K562 (cell line): Measurements from ENCODE around the gene NOL4L. TPM values are rescaled to one million over a fixed set of nuclear protein-coding genes. Genes with fewer than 3 reads are reported as not detected.

ENCODE experiments used
- ATAC-seq: fragments of 200-7000 bp; cut with Tn5 transposase; 3 replicates; pipeline ENCODE4 v1.9.1; 2020; ENCODE audit warnings: moderate library complexity
- BruUV-seq: library from RNA; stranded (reverse); fragments of 400-500 nt; replicated peaks from 2 replicates; lab custom pipeline; 2021; lab: Mats Ljungman, UMichigan
- CTCF ChIA-PET: fragments of 300-600 bp; formaldehyde crosslinking; extraction: SDS; loops from one replicate; lab custom pipeline; 2021; ENCODE audit warnings: low intra/inter-chr PET ratio; lab: Yijun Ruan, JAX
- POLR2A ChIA-PET: fragments of 300-600, 350-650 bp; sonication (Branson Sonifier 250); formaldehyde crosslinking; extraction: SDS; loops from one replicate; lab custom pipeline; 2021; ENCODE audit warnings: antibody characterized with exemption, inconsistent platforms; lab: Yijun Ruan, JAX
- DNase-seq, 4 experiments: peaks; one replicate each; pipeline versions ENCODE4 v3.0.0 to v3.0.0-alpha.2; 2011 to 2018; ENCODE audit warnings: low spot score in 3 of 4, mixed read lengths in 3 of 4; ENCODE audit errors: extremely low read depth in 1 of 4
- FAIRE-seq: peaks from 2 replicates; lab custom pipeline; 2011; peaks lifted over from hg19 to GRCh38; lab: Jason Lieb, UNC
- H2AFZ ChIP-seq: 2 replicates; pipeline ENCODE4 v1.6.0; 2011; ENCODE audit warnings: low read depth, low read length, control low read depth, inconsistent platforms
- H3K27ac ChIP-seq: fragments of 200-600 bp; 3 replicates; pipeline ENCODE4 v1.8.0; 2011; ENCODE audit warnings: low read depth, mild to moderate bottlenecking, control low read depth, inconsistent platforms, low read length, moderate library complexity, mixed read lengths; ENCODE audit errors: extremely low read depth
- H3K27me3 ChIP-seq, 2 experiments: fragments of 300-600 bp in 1 of 2; 2 replicates in 1 of 2; 3 replicates in 1 of 2; pipeline versions ENCODE4 v1.6.0 to v1.8.0; 2011; ENCODE audit warnings: inconsistent platforms in 2 of 2, low read length in 2 of 2, mild to moderate bottlenecking in 1 of 2, mixed read lengths in 1 of 2, moderate library complexity in 1 of 2; ENCODE audit not compliant: control insufficient read depth in 2 of 2, insufficient read depth in 2 of 2
- H3K36me3 ChIP-seq: fragments of 300-600 bp; 3 replicates; pipeline ENCODE4 v1.8.0; 2011; ENCODE audit warnings: mild to moderate bottlenecking, low read length, inconsistent platforms; ENCODE audit not compliant: control insufficient read depth, insufficient read depth
- H3K4me1 ChIP-seq, 2 experiments: fragments of 200-600 bp in 1 of 2; replicated peaks in 1 of 2; 2 replicates in 1 of 2; 3 replicates in 1 of 2; pipeline versions ENCODE4 v1.5.1 to v1.8.0; 2011; ENCODE audit warnings: inconsistent platforms in 2 of 2, low read length in 2 of 2, mild to moderate bottlenecking in 1 of 2, mixed read lengths in 1 of 2, moderate library complexity in 1 of 2; ENCODE audit not compliant: control insufficient read depth in 2 of 2, insufficient read depth in 2 of 2
- H3K4me2 ChIP-seq: 2 replicates; pipeline ENCODE4 v1.6.1; 2011; ENCODE audit warnings: low read length, control low read depth, inconsistent platforms, mixed read lengths; ENCODE audit not compliant: insufficient read depth
- H3K4me3 ChIP-seq: fragments of 200-600 bp; sonication (generic), shearing (Covaris generic); 2 replicates; pipeline ENCODE4 v1.5.1; 2016; ENCODE audit warnings: control low read depth, inconsistent platforms
- H3K79me2 ChIP-seq: fragments of 200-600 bp; 3 replicates; pipeline ENCODE4 v1.8.0; 2011; ENCODE audit warnings: low read length, inconsistent platforms; ENCODE audit not compliant: control insufficient read depth, insufficient read depth
- H3K9ac ChIP-seq, 2 experiments: 2 replicates each; pipeline versions ENCODE4 v1.6.0 to v1.6.1; 2011; ENCODE audit warnings: low read depth in 2 of 2, low read length in 2 of 2, control low read depth in 1 of 2, inconsistent platforms in 1 of 2, mild to moderate bottlenecking in 1 of 2, mixed read lengths in 1 of 2; ENCODE audit not compliant: insufficient read depth in 1 of 2
- H3K9me1 ChIP-seq: one replicate; pipeline ENCODE4 v1.6.0; 2011; ENCODE audit warnings: inconsistent platforms, mild to moderate bottlenecking, low read length, moderate library complexity; ENCODE audit not compliant: control insufficient read depth, insufficient read depth
- H3K9me3 ChIP-seq: replicated peaks from 2 replicates; pipeline ENCODE4 v1.5.1; 2011; ENCODE audit warnings: low read depth, low read length, inconsistent platforms; ENCODE audit not compliant: control insufficient read depth, insufficient read depth
- H4K20me1 ChIP-seq: replicated peaks from 2 replicates; pipeline ENCODE4 v1.6.1; 2011; ENCODE audit warnings: low read length, inconsistent platforms, mixed read lengths; ENCODE audit not compliant: control insufficient read depth, insufficient read depth
- DDX20 ChIP-seq: fragments of 450-650 bp; IDR thresholded peaks from 2 replicates; pipeline ENCODE4 v1.6.1; 2016; ENCODE audit warnings: missing genetic modification characterization, low read depth, mild to moderate bottlenecking, missing compliant biosample characterization, moderate library complexity
- MBD2 ChIP-seq: sonication (generic); IDR thresholded peaks from 2 replicates; pipeline ENCODE4 v1.6.1; 2016; ENCODE audit warnings: low read depth, borderline replicate concordance
- PCBP2 ChIP-seq: fragments of 200-400 bp; formaldehyde crosslinking; IDR thresholded peaks from 2 replicates; pipeline ENCODE4 v1.6.1; 2018; ENCODE audit warnings: low read length, low read depth, mild to moderate bottlenecking, moderate library complexity; ENCODE audit not compliant: poor library complexity, severe bottlenecking
- RBFOX2 ChIP-seq: fragments of 200-400 bp; formaldehyde crosslinking; IDR thresholded peaks from 2 replicates; pipeline ENCODE4 v1.6.1; 2017; ENCODE audit warnings: low read depth, mild to moderate bottlenecking, low read length, moderate library complexity
- SNIP1 ChIP-seq: fragments of 450-650 bp; IDR thresholded peaks from 2 replicates; pipeline ENCODE4 v1.7.1; 2017; ENCODE audit warnings: low read depth, mild to moderate bottlenecking
- ZNF12 ChIP-seq: sonication (generic); formaldehyde crosslinking; IDR thresholded peaks from 2 replicates; pipeline ENCODE4 v1.4.0; 2020; ENCODE audit warnings: mild to moderate bottlenecking, missing genetic modification reagents
- WGBS: fragments of 100-300 bp; shearing (Covaris generic); methylation state at CpG from one replicate; pipeline ENCODE4 v1.1.6; 2016; ENCODE audit warnings: low coverage, mixed read lengths; ENCODE audit not compliant: insufficient coverage; ENCODE audit errors: missing lambda C conversion rate; 5-methylcytosine and 5-hydroxymethylcytosine counted together
- in situ Hi-C: fragments of 300-500 bp; cut with MboI; formaldehyde crosslinking; loops from 4 replicates; pipeline ENCODE4 v1.15.0; 2018; ENCODE audit warnings: inconsistent platforms, mixed read lengths
- intact Hi-C: fragments of 100-400 bp; cut with micrococcal nuclease; formaldehyde crosslinking; loops from 2 replicates; pipeline ENCODE4 v1.14.2; 2022
- polyA plus RNA-seq, 8 experiments: library from polyadenylated mRNA; depleted of rRNA in 4 of 8; stranded (reverse) in 5 of 8; unstranded in 3 of 8; fragments of >200 nt; fragmentation: Nextera tagmentation in 2 of 8; fragmentation: Illumina TruSeq in 1 of 8; extraction: Ambion mirVana in 2 of 8; extraction: Trizol in 1 of 8; gene quantifications; 2 replicates each; pipeline versions ENCODE4 v1.2.1 to v1.2.3, GENCODE V29; 2011 to 2014; ENCODE audit warnings: inconsistent platforms in 1 of 8, missing spikeins in 1 of 8
- total RNA-seq, 7 experiments: library from RNA; depleted of rRNA in 6 of 7; stranded (reverse); fragments of >200 nt in 6 of 7; fragmentation: Illumina TruSeq in 2 of 7; extraction: Trizol in 2 of 7; gene quantifications; 2 replicates each; pipeline versions ENCODE4 v1.2.1 to v1.2.3, GENCODE V29; 2011 to 2021; ENCODE audit warnings: low replicate concordance in 1 of 7
- TF ChIP-seq, protein P1 (sequence below), 3 experiments: IDR thresholded peaks in 2 of 3; conservative IDR thresholded peaks in 1 of 3; 2 replicates each; pipeline ENCODE4 v1.5.1; 2011 to 2012; ENCODE audit warnings: low read length in 3 of 3, mild to moderate bottlenecking in 3 of 3, control low read depth in 2 of 3, improper control_type of control experiment in 1 of 3, inconsistent platforms in 1 of 3, low read depth in 1 of 3, mixed read lengths in 1 of 3, moderate library complexity in 1 of 3; ENCODE audit not compliant: insufficient read depth in 2 of 3

NOL4L gene
- total and polyA plus RNA-seq, 9 of the 15 experiments (the other 6 are each of a cell fraction or from before 2014, with no cell fraction given) = 5.1 to 36.2 (median 13.6) TPM

DNA sequence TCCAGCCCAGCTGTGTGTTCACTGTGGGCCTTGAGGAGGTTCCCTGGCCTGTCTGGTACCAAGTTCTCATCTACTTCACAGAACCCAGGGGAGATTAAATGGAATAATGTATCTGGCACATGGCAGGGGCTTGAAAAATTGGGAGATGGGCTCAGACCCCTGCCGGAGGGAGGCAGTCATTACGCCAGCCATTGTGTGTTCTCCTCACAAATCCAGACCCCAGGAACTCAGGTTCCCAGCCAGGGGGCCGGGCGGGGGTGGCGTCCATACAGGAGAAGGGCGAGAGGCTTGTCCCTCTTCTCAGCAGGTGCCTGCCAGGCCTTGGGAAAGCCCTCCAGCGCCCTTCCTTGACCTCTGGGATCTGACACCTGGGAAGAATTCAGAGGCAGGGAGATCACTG, 8.1 kb downstream of the NOL4L start:
- H2AFZ ChIP-seq = no peak overlapping the region
- peak overlapping the region in 1 of 2 experiments; percentile 90; a peak in 2 of 4 replicates for H3K9ac ChIP-seq
- no peaks in the 10 kb centered on the region for H3K9me3 ChIP-seq
- H4K20me1 ChIP-seq = no peaks in the 10 kb centered on the region; the same call in 1 of the 2 replicates
- H3K27me3 ChIP-seq = no peaks in the 10 kb centered on the region
- intact Hi-C loops (no loop called here), in situ Hi-C loops (no loop called here)
- no peak overlapping the region for H3K4me2 ChIP-seq
- TF ChIP-seq DDX20 = no peak
- TF ChIP-seq RBFOX2 = 0 out of 2 replicates have a peak, but pooled peaks have one; percentile 30
- TF ChIP-seq MBD2 = no peak
- TF ChIP-seq ZNF12 (CRISPR knock-in tag) = no peak
- no peak for TF ChIP-seq PCBP2
- TF ChIP-seq, protein P1, sequence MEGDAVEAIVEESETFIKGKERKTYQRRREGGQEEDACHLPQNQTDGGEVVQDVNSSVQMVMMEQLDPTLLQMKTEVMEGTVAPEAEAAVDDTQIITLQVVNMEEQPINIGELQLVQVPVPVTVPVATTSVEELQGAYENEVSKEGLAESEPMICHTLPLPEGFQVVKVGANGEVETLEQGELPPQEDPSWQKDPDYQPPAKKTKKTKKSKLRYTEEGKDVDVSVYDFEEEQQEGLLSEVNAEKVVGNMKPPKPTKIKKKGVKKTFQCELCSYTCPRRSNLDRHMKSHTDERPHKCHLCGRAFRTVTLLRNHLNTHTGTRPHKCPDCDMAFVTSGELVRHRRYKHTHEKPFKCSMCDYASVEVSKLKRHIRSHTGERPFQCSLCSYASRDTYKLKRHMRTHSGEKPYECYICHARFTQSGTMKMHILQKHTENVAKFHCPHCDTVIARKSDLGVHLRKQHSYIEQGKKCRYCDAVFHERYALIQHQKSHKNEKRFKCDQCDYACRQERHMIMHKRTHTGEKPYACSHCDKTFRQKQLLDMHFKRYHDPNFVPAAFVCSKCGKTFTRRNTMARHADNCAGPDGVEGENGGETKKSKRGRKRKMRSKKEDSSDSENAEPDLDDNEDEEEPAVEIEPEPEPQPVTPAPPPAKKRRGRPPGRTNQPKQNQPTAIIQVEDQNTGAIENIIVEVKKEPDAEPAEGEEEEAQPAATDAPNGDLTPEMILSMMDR (IDR thresholded peaks at IDR 0.05 in 2 of 3, conservative IDR thresholded peaks at IDR 0.05 in 1 of 3; ENCODE audit: insufficient read depth in 2 of 3, low read depth in 1 of 3, low read length in 3 of 3) = peak in 2 of 3 experiments; percentile 27 to 29; a peak in 2 of 6 replicates
- TF ChIP-seq SNIP1 = no peak
- ChIA-PET CTCF (no interaction called here), POLR2A (interaction anchor here (1.4 kb wide), 1 partner anchor 11 kb away, joined by 5 read pairs; no protein-coding TSS in a partner anchor)
- peaks cover 98% of the 10 kb centered on the region for H3K79me2 ChIP-seq
- H3K4me1 ChIP-seq = peaks cover 70 to 83% of the 10 kb centered on the region in 2 experiments
- H3K36me3 ChIP-seq = peaks cover 28% of the 10 kb centered on the region
- DNase-seq (no peak), FAIRE-seq (no peak), ATAC-seq (no peak)
- no peaks in the 10 kb centered on the region for H3K9me1 ChIP-seq
- peak overlapping the region; percentile 25; the same call in 1 of the 3 replicates for H3K27ac ChIP-seq
- WGBS = 84% methylated on average over 7 of the region's 7 CpGs
- no TSS peak for BruUV-seq
- H3K4me3 ChIP-seq = no peak overlapping the region
